DMS 273 treated with DMSO at 0.1 percent for 48 hours (cell line): Measurements from ENCODE around the gene ANKRD33B.
"Not testable (repeated sequence)": the region's sequence is repeated elsewhere in the genome, so short reads cannot be mapped to it uniquely, and the experiment has no call there.

Experiments used
- DNase-seq: peaks from one replicate; lab custom pipeline; 2025; lab: John Stamatoyannopoulos, UW

Gene ANKRD33B

GRCh38 chr5:10636363-10637142, 72.7 kb downstream of the ANKRD33B start:
- DNase-seq = no peak

GRCh38 chr5:10637944-10638343, 74.1 kb downstream of the ANKRD33B start:
- no peak for DNase-seq

- DNase-seq = not testable (repeated sequence)
Observed at GRCh38 chr5:10638723-10639122, 74.9 kb downstream of the ANKRD33B start.

- DNase-seq = no peak
Observed at GRCh38 chr5:10639846-10640368, 76.0 kb downstream of the ANKRD33B start.

- no peak for DNase-seq
Observed at GRCh38 chr5:10642367-10642766, 78.5 kb downstream of the ANKRD33B start.

GRCh38 chr5:10644192-10644591, 80.3 kb downstream of the ANKRD33B start:
- no peak for DNase-seq

- DNase-seq = no peak
Observed at GRCh38 chr5:10645146-10645545, 81.3 kb downstream of the ANKRD33B start.

GRCh38 chr5:10645671-10646070, 81.8 kb downstream of the ANKRD33B start:
- no peak for DNase-seq

GRCh38 chr5:10647640-10648039, 83.8 kb downstream of the ANKRD33B start:
- DNase-seq = no peak

- no peak for DNase-seq
Observed at GRCh38 chr5:10648806-10649665, 85.2 kb downstream of the ANKRD33B start.

GRCh38 chr5:10649666-10650380, 86.0 kb downstream of the ANKRD33B start:
- no peak for DNase-seq

GRCh38 chr5:10652151-10652550, 88.3 kb downstream of the ANKRD33B start:
- no peak for DNase-seq

GRCh38 chr5:10652606-10653005, 88.7 kb downstream of the ANKRD33B start:
- no peak for DNase-seq

- DNase-seq = no peak
Observed at GRCh38 chr5:10653043-10653442, 89.2 kb downstream of the ANKRD33B start.

- no peak for DNase-seq
Observed at GRCh38 chr5:10653751-10654400, 90.0 kb downstream of the ANKRD33B start.

GRCh38 chr5:10654566-10654965, 90.7 kb downstream of the ANKRD33B start:
- DNase-seq = no peak

- DNase-seq = no peak
Observed at GRCh38 chr5:10655161-10655971, 91.5 kb downstream of the ANKRD33B start.

- DNase-seq = no peak
Observed at GRCh38 chr5:10655972-10656830, 92.3 kb downstream of the ANKRD33B start.

- no peak for DNase-seq
Observed at GRCh38 chr5:10658265-10658664, 94.4 kb downstream of the ANKRD33B start.

GRCh38 chr5:10660135-10660534, 96.3 kb downstream of the ANKRD33B start:
- DNase-seq = no peak
